Esophagus squamous epithelium (tissue), 5 donors: ENCODE measurements around the gene COL6A3. TPM values are rescaled to one million over a fixed set of nuclear protein-coding genes. Genes with fewer than 3 reads are reported as not detected.

Source experiments
- DNase-seq: peaks from one replicate; lab custom pipeline; 2025; lab: John Stamatoyannopoulos, UW
- H3K27ac ChIP-seq, 4 donors: fragments of 200-600 bp; sonication (generic); one replicate each; pipeline ENCODE4 v1.5.1; 2016 to 2019; ENCODE audit warnings: mild to moderate bottlenecking in 1 of 4
- H3K27me3 ChIP-seq, 4 donors: fragments of 200-600 bp; sonication (generic); 1 replicate in 3 of 4; 2 replicates in 1 of 4; pipeline versions ENCODE4 v1.5.1 to v1.6.0; 2017 to 2021; ENCODE audit warnings: antibody characterized with exemption in 1 of 4
- H3K36me3 ChIP-seq, 3 donors: fragments of 200-600 bp; sonication (generic); one replicate each; pipeline ENCODE4 v1.5.1; 2016 to 2019
- H3K4me1 ChIP-seq, 3 donors: fragments of 200-600 bp; sonication (generic); one replicate each; pipeline ENCODE4 v1.5.1; 2017 to 2019
- H3K4me3 ChIP-seq, 4 donors: fragments of 200-600 bp; sonication (generic); 1 replicate in 3 of 4; 2 replicates in 1 of 4; pipeline ENCODE4 v1.5.1; 2016 to 2019; ENCODE audit warnings: mild to moderate bottlenecking in 2 of 4, moderate library complexity in 1 of 4
- H3K9me3 ChIP-seq, 3 donors: fragments of 200-600 bp; sonication (generic); one replicate each; pipeline ENCODE4 v1.5.1; 2016 to 2019
- CTCF ChIP-seq, 6 experiments: fragments of 450-650 bp in 4 of 6; fragments of 200-600 bp in 2 of 6; sonication (generic) in 2 of 6; IDR thresholded peaks; one replicate each; pipeline ENCODE4 v1.5.1; 2016 to 2019; ENCODE audit warnings: antibody characterized with exemption in 6 of 6, mild to moderate bottlenecking in 4 of 6, moderate library complexity in 4 of 6
- POLR2A ChIP-seq, 4 donors: fragments of 450-650 bp; IDR thresholded peaks; one replicate each; pipeline ENCODE4 v1.6.1; 2017; ENCODE audit warnings: antibody characterized with exemption in 4 of 4, mild to moderate bottlenecking in 4 of 4, moderate library complexity in 3 of 4
- WGBS, 2 donors: methylation state at CpG; one replicate each; pipeline ENCODE4 v1.1.5; 2018; 5-methylcytosine and 5-hydroxymethylcytosine counted together
- intact Hi-C: fragments of 100-400 bp; cut with DNase I; formaldehyde crosslinking; loops from one replicate; pipeline ENCODE4 v1.15.0; 2022
- total RNA-seq, 4 donors: library from RNA; depleted of rRNA; stranded (reverse); fragments of >200 nt; gene quantifications; one replicate each; pipeline ENCODE4 v1.1.0, GENCODE V29; 2016
- donor health status: DM: yes; HTN: yes; CAD: no.

COL6A3 gene
- total RNA-seq, 4 donors from 2014 or later: 8.9 to 138 (median 46.5) TPM

- H3K9me3 ChIP-seq: no peaks in the 10 kb centered on the region
- WGBS, 2 donors: 39 to 42% methylated on average over 2 of the region's 2 CpGs
- peak overlapping the region in 3 of 4 donors; percentile 56 to 79 (median 75) for H3K27ac ChIP-seq
- no peak overlapping the region for H3K4me3 ChIP-seq
- no peak for DNase-seq
- peaks cover 0 to 14% (median 0%) of the 10 kb centered on the region in 4 donors for H3K27me3 ChIP-seq
- intact Hi-C loops: no loop called here
- no peaks in the 10 kb centered on the region for H3K36me3 ChIP-seq
- peaks cover 0 to 31% (median 8%) of the 10 kb centered on the region in 3 donors for H3K4me1 ChIP-seq
- no peak for TF ChIP-seq POLR2A (IDR thresholded peaks at IDR 0.05)
- no peak for TF ChIP-seq CTCF (IDR thresholded peaks at IDR 0.05)
Observed at GRCh38 chr2:237440819-237441281, 26.9 kb upstream of the COL6A3 start.

GRCh38 chr2:237438080-237438940, 24.3 kb upstream of the COL6A3 start:
- H3K4me3 ChIP-seq: no peak overlapping the region
- DNase-seq: no peak

GRCh38 chr2:237437566-237437965, 23.6 kb upstream of the COL6A3 start:
- Histone ChIP-seq H3K4me1 (peaks cover 0 to 51% (median 16%) of the 10 kb centered on the region in 3 donors), H3K27ac (peak overlapping the region in 1 of 4 donors; percentile 12), H3K4me3 (no peak overlapping the region), H3K9me3 (no peaks in the 10 kb centered on the region), H3K27me3 (peaks cover 0 to 33% (median 0%) of the 10 kb centered on the region in 4 donors), H3K36me3 (no peaks in the 10 kb centered on the region)
- 80% methylated on average over 5 of the region's 5 CpGs; no CpG with 5 or more reads in 1 of the 2 donors for WGBS, 2 donors
- TF ChIP-seq CTCF (IDR thresholded peaks at IDR 0.05) (no peak), POLR2A (IDR thresholded peaks at IDR 0.05) (no peak)
- no peak for DNase-seq
- intact Hi-C loops: no loop called here

More at GRCh38 chr2:237438080-237438940, 24.3 kb upstream of the COL6A3 start:
- H3K9me3 ChIP-seq: no peaks in the 10 kb centered on the region
- peaks cover 0 to 32% (median 0%) of the 10 kb centered on the region in 4 donors for H3K27me3 ChIP-seq
- peaks cover 0 to 49% (median 14%) of the 10 kb centered on the region in 3 donors for H3K4me1 ChIP-seq
- H3K27ac ChIP-seq: no peak overlapping the region
- TF ChIP-seq POLR2A (IDR thresholded peaks at IDR 0.05) (no peak), CTCF (IDR thresholded peaks at IDR 0.05) (no peak)
- 35 to 46% methylated on average over 5 to 8 of the region's 8 CpGs for WGBS, 2 donors
- H3K36me3 ChIP-seq: no peaks in the 10 kb centered on the region
- intact Hi-C loops: no loop called here

GRCh38 chr2:237435844-237436587, 22.1 kb upstream of the COL6A3 start:
- Histone ChIP-seq H3K4me3 (no peak overlapping the region), H3K27ac (peak overlapping the region; percentile 36 to 84 (median 73)), H3K27me3 (peaks cover 0 to 32% (median 0%) of the 10 kb centered on the region in 4 donors), H3K9me3 (no peaks in the 10 kb centered on the region), H3K4me1 (peaks cover 0 to 45% (median 16%) of the 10 kb centered on the region in 3 donors), H3K36me3 (no peaks in the 10 kb centered on the region)
- intact Hi-C loops: no loop called here
- no peak for DNase-seq
- TF ChIP-seq CTCF (IDR thresholded peaks at IDR 0.05): no peak
- TF ChIP-seq POLR2A (IDR thresholded peaks at IDR 0.05): no peak
- whole genome bisulfite sequencing, 2 donors: 62 to 87% methylated on average over 4 to 6 of the region's 10 CpGs
